Umbilical cord (tissue), 2 donors: Measurements from ENCODE around the gene OLIG3. TPM values are rescaled to one million over a fixed set of nuclear protein-coding genes. Genes with fewer than 3 reads are reported as not detected.

Source experiments
- DNase-seq: peaks from one replicate; pipeline ENCODE4 v3.0.0-alpha.2; 2015; ENCODE audit warnings: low spot score
- total RNA-seq: library from RNA; depleted of rRNA; stranded (reverse); fragments of >200 nt; gene quantifications from one replicate; pipeline ENCODE4 v1.2.3, GENCODE V29; 2014; ENCODE audit warnings: low replicate concordance; ENCODE audit not compliant: insufficient read depth

Gene OLIG3
- total RNA-seq = not detected

GRCh38 chr6:137494281-137494987, at the start of gene OLIG3:
Gene OLIG3, minus strand, starts transcription at chr6:137494394. Its CDS starts 224 bp downstream, at chr6:137494170.
- no peak for DNase-seq

DNA sequence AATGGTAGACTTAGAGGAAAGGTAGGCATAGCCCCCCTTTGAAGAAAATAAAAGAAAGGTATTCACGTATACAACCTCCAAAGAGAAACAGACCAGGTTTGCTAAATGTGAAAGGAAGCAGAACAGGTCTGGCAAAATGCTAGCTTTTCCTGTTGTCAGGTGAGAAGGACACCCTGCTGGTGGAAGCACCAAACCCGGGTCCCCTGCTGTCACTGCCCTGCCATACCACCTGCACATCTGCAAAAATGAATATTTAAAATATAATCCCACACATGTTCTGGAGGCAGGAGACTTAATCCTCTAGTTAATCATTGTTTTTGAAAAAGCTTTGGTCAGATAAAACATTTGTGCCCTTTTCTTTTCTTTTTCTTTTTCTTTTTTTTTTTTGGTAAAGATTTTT, 48.9 kb upstream of the OLIG3 start:
- DNase-seq = no peak

DNA sequence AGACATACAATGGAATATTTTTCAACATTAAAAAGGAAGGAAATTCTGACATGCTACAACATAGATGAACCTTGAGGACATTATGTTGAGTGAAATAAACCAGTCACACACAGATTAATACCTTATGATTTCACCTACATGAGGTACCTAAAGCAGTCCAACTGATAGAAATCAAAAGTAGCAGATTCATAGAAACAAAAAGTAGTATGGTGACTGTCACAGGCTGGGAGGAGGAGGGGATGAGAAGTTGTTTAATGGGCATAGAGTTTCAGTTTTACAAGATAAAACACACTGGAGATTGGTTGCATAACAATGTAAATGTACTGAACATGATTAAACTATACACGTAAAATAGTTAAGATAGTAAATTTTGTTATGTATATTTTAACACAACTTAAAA, 48.5 kb upstream of the OLIG3 start:
- no peak for DNase-seq

GRCh38 chr6:137541534-137542063, 47.4 kb upstream of the OLIG3 start:
- no peak for DNase-seq

DNA sequence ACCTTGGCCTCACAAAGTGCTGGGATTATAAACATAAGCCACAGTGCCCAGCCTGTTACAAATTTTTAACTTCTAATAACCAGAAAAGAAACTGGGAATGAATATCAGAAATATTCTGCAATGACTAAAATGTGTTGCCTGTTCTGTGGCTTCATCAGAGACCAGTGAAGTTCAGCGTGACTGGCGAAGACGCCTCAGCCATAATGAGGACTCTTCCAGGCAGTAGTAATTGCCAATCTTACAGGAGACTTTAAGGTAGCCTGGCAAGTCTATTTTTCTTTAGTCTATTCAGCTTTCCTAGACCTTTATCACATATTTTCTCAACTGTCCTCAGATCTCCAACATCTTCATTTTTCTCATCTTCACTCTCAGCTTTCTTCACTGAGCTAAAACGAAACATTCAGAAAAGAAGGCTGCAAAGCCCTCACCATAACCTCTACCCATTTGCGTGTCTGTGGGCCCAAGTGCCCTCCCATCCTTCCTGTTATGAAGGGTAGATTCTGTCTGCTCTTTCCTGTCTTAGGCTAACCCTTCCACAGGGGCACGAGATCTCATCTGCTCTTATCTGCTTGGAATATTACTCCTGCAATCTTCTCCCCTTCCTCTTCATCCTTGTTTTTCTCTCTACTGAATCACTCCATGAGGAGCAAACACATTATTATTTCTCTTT, 42.0 kb upstream of the OLIG3 start:
- DNase-seq = no peak

- no peak for DNase-seq
These were observed 37.3 kb upstream of the OLIG3 start for GRCh38 chr6:137531376-137532092.

- no peak for DNase-seq
These were observed 36.2 kb upstream of the OLIG3 start for GRCh38 chr6:137530404-137530803.

DNA sequence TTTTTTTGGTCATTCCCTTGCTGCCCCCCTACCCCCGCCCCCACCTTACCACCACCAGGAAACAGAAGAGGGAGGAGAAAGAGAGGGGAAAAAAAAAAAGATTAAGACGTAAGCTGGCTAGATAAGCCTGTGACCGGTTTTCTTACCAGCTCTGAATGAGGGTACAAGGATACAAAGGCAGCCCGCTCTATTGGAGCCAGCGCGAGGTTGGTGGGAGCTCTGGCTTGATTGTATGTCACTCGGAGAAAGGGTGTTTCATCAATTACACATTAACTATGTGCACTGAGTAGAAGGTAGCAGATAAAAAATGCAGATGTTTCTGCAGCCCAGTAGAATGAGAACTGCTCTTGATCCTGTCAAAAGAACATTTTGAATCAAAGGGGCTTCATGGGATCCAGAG, 28.6 kb upstream of the OLIG3 start:
- no peak for DNase-seq

DNA sequence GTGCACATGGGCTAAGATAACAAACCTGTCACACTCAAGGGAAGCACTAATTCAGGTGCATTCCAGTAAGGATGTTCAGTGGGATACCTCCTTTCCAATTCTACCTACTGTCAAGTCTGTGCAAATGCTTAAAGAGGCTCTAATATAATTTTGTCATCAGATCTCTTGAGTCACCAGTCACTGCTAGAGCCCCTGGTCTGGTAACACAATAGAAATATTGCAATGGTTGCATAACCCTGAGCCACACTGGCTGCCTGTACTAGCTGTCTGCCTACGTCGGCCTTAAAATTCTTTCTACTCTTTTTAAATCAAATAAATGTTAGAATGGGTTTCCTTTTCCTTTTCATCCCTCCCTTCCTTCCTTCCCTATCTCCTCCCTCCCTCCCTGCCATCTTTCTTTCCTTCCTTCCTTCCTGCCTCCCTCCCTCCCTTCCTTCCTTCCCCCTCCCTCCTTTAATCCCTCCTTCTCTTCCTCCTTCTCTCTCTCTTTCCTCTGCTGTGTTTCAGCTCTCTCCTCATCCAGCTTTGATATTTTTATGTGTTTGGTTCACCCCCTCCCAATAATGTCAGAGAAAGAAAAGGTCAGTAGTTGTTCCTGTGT, 28.1 kb upstream of the OLIG3 start:
- DNase-seq = no peak

GRCh38 chr6:137520520-137520919, 26.3 kb upstream of the OLIG3 start:
- DNase-seq = no peak

GRCh38 chr6:137519629-137520176, 25.5 kb upstream of the OLIG3 start:
- no peak for DNase-seq

DNA sequence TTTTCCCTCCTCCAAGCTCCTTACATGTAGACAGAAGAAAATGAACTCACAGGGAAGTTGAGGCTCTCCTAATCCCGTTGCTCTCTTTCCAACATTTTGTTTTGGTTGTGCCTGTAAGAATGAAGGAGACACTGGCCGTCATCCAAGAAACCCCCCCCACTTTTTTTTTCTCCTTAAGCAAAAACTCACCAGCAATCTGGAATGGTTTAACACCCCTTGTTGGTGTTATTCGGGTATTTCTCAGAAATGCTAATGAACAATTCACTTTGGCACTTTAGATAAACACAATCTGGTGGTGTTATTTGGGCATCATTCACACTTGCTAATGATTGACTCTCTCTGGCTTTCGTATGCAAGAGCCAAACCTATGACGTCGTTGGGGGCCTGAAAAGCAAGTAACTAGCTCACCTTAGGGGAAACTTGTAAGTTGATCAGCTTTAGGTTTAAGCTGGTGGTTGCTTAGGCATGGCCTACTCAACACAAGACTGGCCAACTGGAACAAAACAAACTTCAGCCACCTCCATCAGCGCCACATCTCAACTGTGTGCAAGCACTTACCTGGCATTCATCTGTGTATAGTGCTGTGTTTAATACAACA, 24.3 kb upstream of the OLIG3 start:
- no peak for DNase-seq

DNA sequence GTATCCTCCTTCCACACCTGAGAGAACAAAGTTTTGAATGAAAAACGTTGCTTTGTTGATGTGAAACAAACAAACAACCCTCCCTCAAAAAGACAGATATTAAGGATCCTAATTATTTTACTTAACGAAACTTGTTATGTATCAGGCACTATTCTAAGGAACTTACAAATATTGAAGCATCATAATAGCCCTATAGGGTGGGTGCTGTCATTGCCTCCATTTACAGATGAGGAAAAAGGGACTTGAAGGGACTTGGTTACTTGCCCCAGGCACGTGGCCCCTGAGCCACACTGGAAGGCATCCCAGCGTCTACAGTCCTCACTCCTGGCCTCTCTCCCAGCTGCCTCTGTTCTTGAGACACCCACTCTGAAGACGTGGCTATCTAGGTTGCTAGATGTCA, 20.2 kb upstream of the OLIG3 start:
- DNase-seq = no peak

- no peak for DNase-seq
These were observed 18.8 kb upstream of the OLIG3 start for GRCh38 chr6:137512757-137513605.

- no peak for DNase-seq
These were observed 16.7 kb upstream of the OLIG3 start for GRCh38 chr6:137510923-137511322.

DNA sequence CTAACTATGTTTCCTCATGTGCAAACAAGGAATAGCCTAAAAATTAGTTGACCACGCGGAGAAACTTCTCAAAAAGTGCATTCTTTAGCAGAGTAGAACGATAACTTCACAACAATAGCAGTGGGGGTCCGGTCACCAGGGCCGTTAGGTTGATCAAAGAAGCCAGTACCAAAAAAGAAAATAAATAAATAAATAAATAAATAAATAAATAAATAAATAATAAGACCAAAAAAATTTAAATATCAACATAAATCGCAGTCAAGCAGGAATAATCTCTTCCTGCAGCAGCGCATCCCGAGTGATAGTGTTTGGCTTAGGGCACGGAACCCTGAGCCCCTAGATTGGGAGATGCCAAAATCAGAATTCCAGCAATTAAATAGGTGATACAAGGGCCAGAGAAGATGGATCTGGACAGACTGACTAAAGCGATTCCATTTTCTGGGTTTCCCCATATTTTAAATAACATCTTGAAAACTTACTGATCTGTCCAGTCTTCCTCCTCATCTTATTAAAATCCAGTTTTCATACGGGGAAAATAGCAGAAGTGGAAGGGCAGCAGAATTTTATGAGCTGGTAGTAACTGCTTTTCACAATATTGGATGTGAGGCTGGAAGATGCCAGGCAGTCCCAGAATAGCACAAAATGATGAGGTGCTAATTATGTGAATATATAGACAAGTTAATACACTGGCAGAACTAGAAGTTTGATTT, 4.4 kb upstream of the OLIG3 start:
- no peak for DNase-seq

- DNase-seq = no peak
These were observed 3.7 kb upstream of the OLIG3 start for GRCh38 chr6:137497721-137498463.

GRCh38 chr6:137496909-137497720, 2.9 kb upstream of the OLIG3 start:
- DNase-seq = no peak
